WERI-Rb-1 (cell line): ENCODE results near the gene DNAJB14.

ENCODE experiments used
- DNase-seq: peaks from one replicate; pipeline ENCODE4 v3.0.0-alpha.2; 2020
- H3K27ac ChIP-seq: fragments of 250-450 bp; sonication (Bioruptor Pico); 2 replicates; pipeline ENCODE4 v1.5.1; 2020; ENCODE audit warnings: mild to moderate bottlenecking, moderate library complexity
- H3K27me3 ChIP-seq: fragments of 250-450 bp; sonication (Bioruptor Pico); 2 replicates; pipeline ENCODE4 v1.5.1; 2021; ENCODE audit warnings: mild to moderate bottlenecking, low read depth, moderate library complexity; ENCODE audit not compliant: insufficient read depth, severe bottlenecking
- H3K36me3 ChIP-seq: fragments of 250-450 bp; sonication (Bioruptor Pico); 2 replicates; pipeline ENCODE4 v1.5.1; 2020; ENCODE audit warnings: mild to moderate bottlenecking, moderate library complexity
- H3K4me3 ChIP-seq: 2 replicates; pipeline ENCODE4 v1.5.1; 2011; ENCODE audit warnings: low read depth, mild to moderate bottlenecking, control low read depth, low read length
- H3K9me3 ChIP-seq: fragments of 250-450 bp; sonication (Bioruptor Pico); 2 replicates; pipeline ENCODE4 v1.5.1; 2021; ENCODE audit warnings: mild to moderate bottlenecking, moderate library complexity; ENCODE audit not compliant: severe bottlenecking
- TF ChIP-seq, protein P1 (sequence below): IDR thresholded peaks from 2 replicates; pipeline ENCODE4 v1.5.1; 2011; ENCODE audit warnings: low read depth, mild to moderate bottlenecking, control low read depth, inconsistent platforms, low read length

The DNAJB14 gene

DNA sequence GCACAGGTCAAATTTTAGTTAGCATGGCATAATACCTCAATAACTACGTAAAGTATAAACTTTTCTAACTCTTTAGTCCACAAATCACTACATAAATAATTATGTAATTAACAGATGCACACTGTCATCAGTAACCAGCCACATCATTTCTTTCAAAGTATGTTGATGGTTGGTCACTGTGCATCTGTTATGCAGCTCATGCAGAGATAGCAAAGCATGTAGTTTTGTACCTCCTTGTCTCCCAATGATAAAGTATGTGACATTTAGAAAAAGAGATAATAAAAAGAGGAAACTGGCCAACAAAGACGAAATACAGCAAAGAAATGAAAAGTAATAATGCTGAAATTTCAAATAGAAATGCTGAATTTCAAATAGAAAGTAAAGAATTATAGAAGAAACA lies 55.1 kb downstream of the DNAJB14 start:
- H3K9me3 ChIP-seq: no peaks in the 10 kb centered on the region
- peaks cover 22% of the 10 kb centered on the region for H3K36me3 ChIP-seq
- H3K4me3 ChIP-seq: no peak overlapping the region
- H3K27me3 ChIP-seq: no peaks in the 10 kb centered on the region
- H3K27ac ChIP-seq: no peak overlapping the region
- no peak for DNase-seq
- TF ChIP-seq, protein P1, sequence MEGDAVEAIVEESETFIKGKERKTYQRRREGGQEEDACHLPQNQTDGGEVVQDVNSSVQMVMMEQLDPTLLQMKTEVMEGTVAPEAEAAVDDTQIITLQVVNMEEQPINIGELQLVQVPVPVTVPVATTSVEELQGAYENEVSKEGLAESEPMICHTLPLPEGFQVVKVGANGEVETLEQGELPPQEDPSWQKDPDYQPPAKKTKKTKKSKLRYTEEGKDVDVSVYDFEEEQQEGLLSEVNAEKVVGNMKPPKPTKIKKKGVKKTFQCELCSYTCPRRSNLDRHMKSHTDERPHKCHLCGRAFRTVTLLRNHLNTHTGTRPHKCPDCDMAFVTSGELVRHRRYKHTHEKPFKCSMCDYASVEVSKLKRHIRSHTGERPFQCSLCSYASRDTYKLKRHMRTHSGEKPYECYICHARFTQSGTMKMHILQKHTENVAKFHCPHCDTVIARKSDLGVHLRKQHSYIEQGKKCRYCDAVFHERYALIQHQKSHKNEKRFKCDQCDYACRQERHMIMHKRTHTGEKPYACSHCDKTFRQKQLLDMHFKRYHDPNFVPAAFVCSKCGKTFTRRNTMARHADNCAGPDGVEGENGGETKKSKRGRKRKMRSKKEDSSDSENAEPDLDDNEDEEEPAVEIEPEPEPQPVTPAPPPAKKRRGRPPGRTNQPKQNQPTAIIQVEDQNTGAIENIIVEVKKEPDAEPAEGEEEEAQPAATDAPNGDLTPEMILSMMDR: no peak

DNA sequence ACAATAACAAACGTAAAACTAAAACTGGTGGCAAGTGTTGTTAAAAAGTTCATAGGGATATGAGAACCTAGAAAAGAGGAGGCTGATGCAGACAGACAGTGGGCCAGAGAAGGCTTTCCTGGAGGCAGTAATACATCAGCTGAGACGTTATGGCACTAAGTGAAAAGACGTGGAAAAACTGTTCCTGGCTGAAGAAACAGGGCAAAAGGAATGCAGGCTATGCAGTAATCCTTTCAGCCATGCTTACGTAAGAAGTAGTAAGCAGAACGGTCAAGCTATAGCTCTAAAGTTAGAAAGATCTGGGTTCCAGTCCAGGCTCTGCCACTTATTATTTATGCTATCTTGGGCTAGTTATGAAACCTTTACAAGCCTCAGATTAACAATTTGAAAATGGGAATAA lies 58.6 kb downstream of the DNAJB14 start:
- no peaks in the 10 kb centered on the region for H3K27me3 ChIP-seq
- no peak for DNase-seq
- H3K27ac ChIP-seq: peak overlapping the region; percentile 5; the same call in 1 of the 2 replicates
- H3K4me3 ChIP-seq: no peak overlapping the region
- TF ChIP-seq, protein P1: no peak
- peaks cover 30% of the 10 kb centered on the region for H3K36me3 ChIP-seq
- no peaks in the 10 kb centered on the region for H3K9me3 ChIP-seq

- Histone ChIP-seq H3K4me3 (0 out of 2 replicates have a peak overlapping the region, but pooled peaks have one; percentile 2), H3K27me3 (no peaks in the 10 kb centered on the region), H3K27ac (peak overlapping the region; percentile 61), H3K9me3 (no peaks in the 10 kb centered on the region), H3K36me3 (peaks cover 38% of the 10 kb centered on the region)
- DNase-seq: peak; percentile 53
- TF ChIP-seq, protein P1: no peak
Observed at GRCh38 chr4:99886146-99886545, 60.3 kb downstream of the DNAJB14 start.

- H3K4me3 ChIP-seq: no peak overlapping the region
- H3K36me3 ChIP-seq: peaks cover 38% of the 10 kb centered on the region
- H3K9me3 ChIP-seq: no peaks in the 10 kb centered on the region
- DNase-seq: no peak
- H3K27me3 ChIP-seq: no peaks in the 10 kb centered on the region
- peak overlapping the region; percentile 61 for H3K27ac ChIP-seq
- TF ChIP-seq, protein P1: no peak
Observed at GRCh38 chr4:99885687-99886086, 60.7 kb downstream of the DNAJB14 start.

DNA sequence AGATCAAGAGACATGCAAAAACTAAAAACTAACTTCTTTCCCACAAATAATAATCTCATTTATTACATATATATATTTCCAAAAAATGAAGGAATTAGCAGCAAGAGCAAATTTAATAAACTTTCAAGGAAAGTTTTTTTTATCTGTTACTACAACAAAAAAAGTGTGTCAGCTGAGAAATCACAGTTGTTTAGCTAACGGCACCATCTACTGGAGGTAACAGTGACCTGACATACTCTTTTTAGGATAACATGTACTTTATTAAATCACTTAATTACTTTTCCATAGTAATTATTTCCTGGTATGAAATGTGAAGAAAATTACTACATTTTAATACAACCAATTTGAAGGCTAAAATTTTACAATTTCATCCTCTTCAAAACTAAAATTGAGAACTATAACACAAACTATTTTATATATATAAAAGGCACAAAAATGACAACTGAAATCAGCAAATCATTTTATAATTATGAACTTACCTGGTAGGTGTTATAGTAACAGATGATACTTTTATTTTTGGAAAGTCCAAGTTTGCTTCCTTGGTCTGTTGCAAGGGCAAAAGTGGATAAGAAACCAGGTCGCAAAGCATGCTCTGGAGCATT lies 61.3 kb downstream of the DNAJB14 start:
- Histone ChIP-seq H3K9me3 (no peaks in the 10 kb centered on the region), H3K27me3 (no peaks in the 10 kb centered on the region), H3K4me3 (no peak overlapping the region), H3K36me3 (peaks cover 42% of the 10 kb centered on the region), H3K27ac (peak overlapping the region; percentile 61)
- TF ChIP-seq, protein P1: peak; percentile 47; the same call in 1 of the 2 replicates
- peak; percentile 23 for DNase-seq

- DNase-seq: no peak
- Histone ChIP-seq H3K9me3 (no peaks in the 10 kb centered on the region), H3K4me3 (no peak overlapping the region), H3K27me3 (no peaks in the 10 kb centered on the region), H3K36me3 (peaks cover 39% of the 10 kb centered on the region), H3K27ac (no peak overlapping the region)
- TF ChIP-seq, protein P1: no peak
Observed at GRCh38 chr4:99879458-99879857, 67.0 kb downstream of the DNAJB14 start.
